ENCODE results near the gene SMIM44.

DNA sequence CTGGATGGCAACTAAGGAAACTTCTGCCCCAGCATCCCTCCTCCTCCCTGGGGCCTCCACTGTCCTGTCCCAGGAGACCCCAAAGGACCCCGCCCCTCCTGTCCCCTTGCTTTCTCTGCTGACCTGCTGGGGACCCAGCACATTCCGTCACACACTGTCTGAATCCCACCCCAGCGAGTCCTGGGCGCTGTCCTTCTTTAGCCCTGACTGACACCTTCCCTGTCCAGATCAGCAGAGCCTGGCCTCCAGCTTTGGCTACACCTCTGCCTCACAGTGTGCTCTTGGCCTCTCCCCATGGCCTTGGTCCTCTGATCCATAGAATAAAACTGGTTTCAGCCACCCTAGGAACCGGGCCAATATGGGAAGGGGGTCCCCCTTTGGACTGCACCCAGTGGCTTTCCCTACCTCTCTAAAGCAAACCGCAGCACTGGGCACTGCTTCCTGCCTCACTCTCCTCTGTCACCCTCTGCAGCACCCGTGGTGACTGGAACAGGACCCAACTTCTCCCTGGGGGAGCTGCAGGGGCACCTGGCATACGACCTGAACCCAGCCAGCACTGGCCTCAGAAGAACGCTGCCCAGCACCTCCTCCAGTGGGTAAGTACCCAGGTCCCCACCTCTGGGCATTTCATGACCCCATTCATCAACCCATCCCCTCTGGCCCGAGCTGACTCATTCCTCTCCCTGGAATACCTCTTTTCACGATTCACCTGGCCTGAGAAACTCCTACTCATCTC lies 49.3 kb downstream of the SMIM44 start:
- no peak for TF ChIP-seq ZFP3 (CRISPR knock-in tag; IDR thresholded peaks at IDR 0.05)
- TF ChIP-seq BACH2 (CRISPR knock-in tag; IDR thresholded peaks at IDR 0.05; ENCODE audit: borderline replicate concordance): no peak
- TF ChIP-seq, protein P1, sequence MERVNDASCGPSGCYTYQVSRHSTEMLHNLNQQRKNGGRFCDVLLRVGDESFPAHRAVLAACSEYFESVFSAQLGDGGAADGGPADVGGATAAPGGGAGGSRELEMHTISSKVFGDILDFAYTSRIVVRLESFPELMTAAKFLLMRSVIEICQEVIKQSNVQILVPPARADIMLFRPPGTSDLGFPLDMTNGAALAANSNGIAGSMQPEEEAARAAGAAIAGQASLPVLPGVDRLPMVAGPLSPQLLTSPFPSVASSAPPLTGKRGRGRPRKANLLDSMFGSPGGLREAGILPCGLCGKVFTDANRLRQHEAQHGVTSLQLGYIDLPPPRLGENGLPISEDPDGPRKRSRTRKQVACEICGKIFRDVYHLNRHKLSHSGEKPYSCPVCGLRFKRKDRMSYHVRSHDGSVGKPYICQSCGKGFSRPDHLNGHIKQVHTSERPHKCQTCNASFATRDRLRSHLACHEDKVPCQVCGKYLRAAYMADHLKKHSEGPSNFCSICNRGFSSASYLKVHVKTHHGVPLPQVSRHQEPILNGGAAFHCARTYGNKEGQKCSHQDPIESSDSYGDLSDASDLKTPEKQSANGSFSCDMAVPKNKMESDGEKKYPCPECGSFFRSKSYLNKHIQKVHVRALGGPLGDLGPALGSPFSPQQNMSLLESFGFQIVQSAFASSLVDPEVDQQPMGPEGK (CRISPR knock-in tag; IDR thresholded peaks at IDR 0.05; ENCODE audit: borderline replicate concordance): no peak
- TF ChIP-seq SNAI2 (CRISPR knock-in tag; IDR thresholded peaks at IDR 0.05): no peak
- TF ChIP-seq, protein P2, sequence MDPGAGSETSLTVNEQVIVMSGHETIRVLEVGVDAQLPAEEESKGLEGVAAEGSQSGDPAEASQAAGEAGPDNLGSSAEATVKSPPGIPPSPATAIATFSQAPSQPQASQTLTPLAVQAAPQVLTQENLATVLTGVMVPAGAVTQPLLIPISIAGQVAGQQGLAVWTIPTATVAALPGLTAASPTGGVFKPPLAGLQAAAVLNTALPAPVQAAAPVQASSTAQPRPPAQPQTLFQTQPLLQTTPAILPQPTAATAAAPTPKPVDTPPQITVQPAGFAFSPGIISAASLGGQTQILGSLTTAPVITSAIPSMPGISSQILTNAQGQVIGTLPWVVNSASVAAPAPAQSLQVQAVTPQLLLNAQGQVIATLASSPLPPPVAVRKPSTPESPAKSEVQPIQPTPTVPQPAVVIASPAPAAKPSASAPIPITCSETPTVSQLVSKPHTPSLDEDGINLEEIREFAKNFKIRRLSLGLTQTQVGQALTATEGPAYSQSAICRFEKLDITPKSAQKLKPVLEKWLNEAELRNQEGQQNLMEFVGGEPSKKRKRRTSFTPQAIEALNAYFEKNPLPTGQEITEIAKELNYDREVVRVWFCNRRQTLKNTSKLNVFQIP (CRISPR knock-in tag; IDR thresholded peaks at IDR 0.05; ENCODE audit: borderline replicate concordance, low read depth): no peak

All from SK-N-SH treated with all-trans-retinoic acid at 6 μM for 48 hours (cell line).